HG02973 (cell line): ENCODE measurements around the gene TTC4.

Experiments
- ATAC-seq: cut with Tn5 transposase; IDR thresholded peaks from one replicate; pipeline ENCODE4 v1.9.1; 2021; ENCODE audit warnings: moderate library complexity; ENCODE audit not compliant: unreplicated experiment

Gene TTC4

GRCh38 chr1:54777431-54777830, 61.8 kb downstream of the TTC4 start:
- no peak for ATAC-seq

GRCh38 chr1:54781023-54781723, 65.5 kb downstream of the TTC4 start:
- ATAC-seq: no peak

- ATAC-seq: no peak
Measured at GRCh38 chr1:54782156-54782555, 66.5 kb downstream of the TTC4 start.

GRCh38 chr1:54782588-54782987, 66.9 kb downstream of the TTC4 start:
- no peak for ATAC-seq

- ATAC-seq: no peak
Measured at GRCh38 chr1:54784066-54784465, 68.4 kb downstream of the TTC4 start.

- no peak for ATAC-seq
Measured at GRCh38 chr1:54786778-54787177, 71.1 kb downstream of the TTC4 start.

- ATAC-seq: no peak
Measured at GRCh38 chr1:54787604-54788003, 71.9 kb downstream of the TTC4 start.

- ATAC-seq: no peak
Measured at GRCh38 chr1:54788459-54788858, 72.8 kb downstream of the TTC4 start.

GRCh38 chr1:54791880-54792522, 76.3 kb downstream of the TTC4 start:
- ATAC-seq: no peak
